Measurements from ENCODE around the gene SYTL2.

The SYTL2 gene

GRCh38 chr11:85750646-85751045, 60.3 kb downstream of the SYTL2 start:
- Histone ChIP-seq H3K27me3 (ENCODE audit: control insufficient read depth, insufficient read depth, low read length) (no peaks in the 10 kb centered on the region), H3K9ac (ENCODE audit: low read length) (no peak overlapping the region), H3K4me3 (ENCODE audit: low read length) (no peak overlapping the region), H3K4me1 (ENCODE audit: control insufficient read depth, insufficient read depth, low read length) (peaks cover 41% of the 10 kb centered on the region), H3K9me3 (ENCODE audit: control insufficient read depth, low read length) (no peaks in the 10 kb centered on the region), H3K36me3 (ENCODE audit: control insufficient read depth, insufficient read depth, low read length) (peaks cover 6% of the 10 kb centered on the region)

DNA sequence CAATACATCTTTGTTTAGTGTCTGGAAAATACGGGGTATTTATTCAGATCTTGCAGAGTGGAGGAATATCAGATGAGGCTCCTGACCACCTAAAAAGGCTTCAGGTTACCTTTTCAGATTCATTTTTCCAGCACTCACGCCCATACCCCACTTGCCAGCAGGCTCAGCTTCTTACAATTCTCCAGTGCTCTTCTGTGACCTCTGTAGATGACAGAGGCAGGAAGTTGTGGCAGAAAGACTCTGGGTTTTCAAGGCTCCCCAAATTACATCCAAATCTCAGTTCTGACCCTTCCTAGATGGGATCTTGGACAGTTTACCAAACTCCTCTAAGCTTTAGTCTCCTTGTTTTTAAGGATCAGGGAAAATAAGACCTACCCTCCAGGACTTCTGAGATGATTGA, 61.1 kb downstream of the SYTL2 start:
- Histone ChIP-seq H3K9ac (ENCODE audit: low read length) (no peak overlapping the region), H3K27me3 (ENCODE audit: control insufficient read depth, insufficient read depth, low read length) (no peaks in the 10 kb centered on the region), H3K9me3 (ENCODE audit: control insufficient read depth, low read length) (no peaks in the 10 kb centered on the region), H3K4me1 (ENCODE audit: control insufficient read depth, insufficient read depth, low read length) (peaks cover 41% of the 10 kb centered on the region), H3K36me3 (ENCODE audit: control insufficient read depth, insufficient read depth, low read length) (peaks cover 6% of the 10 kb centered on the region), H3K4me3 (ENCODE audit: low read length) (no peak overlapping the region)

DNA sequence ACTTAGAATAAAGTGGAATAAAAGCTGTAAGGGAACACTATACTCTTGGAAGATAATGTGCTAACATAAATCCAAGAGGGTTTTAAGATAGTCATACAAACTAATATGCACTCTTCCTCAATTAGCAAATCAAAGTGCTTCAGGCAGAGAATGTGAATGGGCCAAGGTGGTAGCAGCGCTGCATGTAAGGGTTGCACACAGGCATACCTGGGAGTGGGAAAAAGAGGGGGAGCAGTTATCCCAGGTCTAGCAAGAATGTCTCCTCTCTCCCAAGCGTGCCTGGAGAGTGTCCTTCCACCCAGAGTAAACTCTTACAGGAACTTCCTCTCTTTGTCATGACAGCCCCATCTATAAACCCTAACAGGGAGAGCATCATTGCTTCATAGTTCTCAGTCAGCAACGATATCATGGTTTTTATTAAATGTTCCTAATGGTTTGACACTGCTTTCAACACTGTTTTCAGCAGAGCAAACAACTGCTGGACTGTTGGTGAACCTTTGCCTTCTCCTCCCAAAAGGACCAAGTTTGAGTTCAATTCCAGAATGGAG, 61.6 kb downstream of the SYTL2 start:
- Histone ChIP-seq H3K4me1 (ENCODE audit: control insufficient read depth, insufficient read depth, low read length) (peaks cover 47% of the 10 kb centered on the region), H3K36me3 (ENCODE audit: control insufficient read depth, insufficient read depth, low read length) (peaks cover 9% of the 10 kb centered on the region), H3K27me3 (ENCODE audit: control insufficient read depth, insufficient read depth, low read length) (no peaks in the 10 kb centered on the region), H3K4me3 (ENCODE audit: low read length) (no peak overlapping the region), H3K9me3 (ENCODE audit: control insufficient read depth, low read length) (no peaks in the 10 kb centered on the region), H3K9ac (ENCODE audit: low read length) (no peak overlapping the region)

DNA sequence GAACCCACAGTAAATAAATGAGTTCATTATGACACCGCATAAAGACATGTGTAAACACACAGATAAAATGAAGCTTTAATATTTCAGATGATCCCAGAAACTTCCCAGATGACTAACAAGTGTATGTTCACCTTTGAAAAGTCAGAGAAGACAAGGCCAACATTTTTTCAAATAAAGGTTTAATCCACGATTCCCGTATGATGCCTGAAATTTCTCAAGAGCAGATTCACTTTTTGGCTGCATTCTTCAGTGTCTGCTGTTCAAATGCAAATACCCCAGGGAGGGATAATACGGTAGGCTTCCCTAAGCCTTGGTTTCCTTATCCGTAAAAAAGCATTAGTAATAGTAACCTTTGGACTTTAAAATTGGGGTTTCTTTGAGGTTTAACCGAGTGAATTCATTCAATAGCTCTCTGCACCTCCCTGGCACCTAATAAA, 62.5 kb downstream of the SYTL2 start:
- Histone ChIP-seq H3K4me1 (ENCODE audit: control insufficient read depth, insufficient read depth, low read length) (peaks cover 56% of the 10 kb centered on the region), H3K4me3 (ENCODE audit: low read length) (no peak overlapping the region), H3K27me3 (ENCODE audit: control insufficient read depth, insufficient read depth, low read length) (no peaks in the 10 kb centered on the region), H3K9me3 (ENCODE audit: control insufficient read depth, low read length) (no peaks in the 10 kb centered on the region), H3K9ac (ENCODE audit: low read length) (no peak overlapping the region), H3K36me3 (ENCODE audit: control insufficient read depth, insufficient read depth, low read length) (peaks cover 9% of the 10 kb centered on the region)

DNA sequence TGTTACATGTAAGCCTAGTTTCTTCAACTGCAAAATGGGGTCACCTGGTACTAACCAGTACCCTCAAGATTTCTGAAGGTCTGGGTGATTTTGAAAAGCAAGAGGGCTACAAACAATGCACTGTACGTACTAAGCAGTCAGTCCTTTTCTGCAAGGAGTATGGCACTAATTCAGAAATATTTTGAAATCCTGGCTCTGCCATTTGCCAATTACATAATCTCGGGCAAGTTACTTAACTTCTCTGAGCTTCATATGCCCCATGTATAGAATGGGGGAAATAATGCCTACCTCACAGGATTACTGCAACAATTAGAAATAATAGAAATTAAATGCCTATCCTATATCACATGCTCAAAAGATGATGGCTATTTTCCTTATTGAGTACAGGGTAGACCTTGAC, 64.3 kb downstream of the SYTL2 start:
- Histone ChIP-seq H3K9me3 (ENCODE audit: control insufficient read depth, low read length) (no peaks in the 10 kb centered on the region), H3K4me3 (ENCODE audit: low read length) (no peak overlapping the region), H3K4me1 (ENCODE audit: control insufficient read depth, insufficient read depth, low read length) (peaks cover 61% of the 10 kb centered on the region), H3K27me3 (ENCODE audit: control insufficient read depth, insufficient read depth, low read length) (no peaks in the 10 kb centered on the region), H3K9ac (ENCODE audit: low read length) (no peak overlapping the region), H3K36me3 (ENCODE audit: control insufficient read depth, insufficient read depth, low read length) (peaks cover 6% of the 10 kb centered on the region)

DNA sequence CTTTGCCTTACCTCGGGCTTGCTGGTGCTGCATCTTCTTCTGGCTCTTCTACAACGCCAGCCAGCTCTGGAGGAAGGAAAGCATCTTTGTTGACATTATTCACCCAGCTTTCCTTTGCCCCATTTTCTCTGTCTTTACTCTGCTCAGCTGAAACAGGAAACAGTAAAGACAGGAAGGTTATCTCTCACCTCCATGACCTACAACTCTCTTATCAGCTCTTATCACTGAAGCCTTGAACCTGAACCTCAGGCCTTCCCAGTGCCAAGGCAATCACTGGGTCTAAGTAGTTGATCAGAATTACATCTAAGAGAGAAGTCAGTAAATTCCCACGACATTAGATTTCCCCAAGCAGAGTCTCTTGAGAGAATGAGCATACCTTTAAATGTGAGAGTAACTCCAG, 65.3 kb downstream of the SYTL2 start:
- no peaks in the 10 kb centered on the region for H3K9me3 ChIP-seq (ENCODE audit: control insufficient read depth, low read length)
- H3K9ac ChIP-seq (ENCODE audit: low read length), result no peak overlapping the region
- H3K4me1 ChIP-seq (ENCODE audit: control insufficient read depth, insufficient read depth, low read length), result peaks cover 71% of the 10 kb centered on the region

GRCh38 chr11:85742873-85743275, 68.1 kb downstream of the SYTL2 start:
- Histone ChIP-seq H3K36me3 (ENCODE audit: control insufficient read depth, insufficient read depth, low read length) (peaks cover 3% of the 10 kb centered on the region), H3K27me3 (ENCODE audit: control insufficient read depth, insufficient read depth, low read length) (no peaks in the 10 kb centered on the region), H3K4me3 (ENCODE audit: low read length) (no peak overlapping the region), H3K9me3 (ENCODE audit: control insufficient read depth, low read length) (no peaks in the 10 kb centered on the region), H3K4me1 (ENCODE audit: control insufficient read depth, insufficient read depth, low read length) (peaks cover 75% of the 10 kb centered on the region), H3K9ac (ENCODE audit: low read length) (no peak overlapping the region)

More for the DNA sequence above, 65.3 kb downstream of the SYTL2 start:
- Histone ChIP-seq H3K27me3 (ENCODE audit: control insufficient read depth, insufficient read depth, low read length) (no peaks in the 10 kb centered on the region), H3K4me3 (ENCODE audit: low read length) (no peak overlapping the region), H3K36me3 (ENCODE audit: control insufficient read depth, insufficient read depth, low read length) (peaks cover 6% of the 10 kb centered on the region)

DNA sequence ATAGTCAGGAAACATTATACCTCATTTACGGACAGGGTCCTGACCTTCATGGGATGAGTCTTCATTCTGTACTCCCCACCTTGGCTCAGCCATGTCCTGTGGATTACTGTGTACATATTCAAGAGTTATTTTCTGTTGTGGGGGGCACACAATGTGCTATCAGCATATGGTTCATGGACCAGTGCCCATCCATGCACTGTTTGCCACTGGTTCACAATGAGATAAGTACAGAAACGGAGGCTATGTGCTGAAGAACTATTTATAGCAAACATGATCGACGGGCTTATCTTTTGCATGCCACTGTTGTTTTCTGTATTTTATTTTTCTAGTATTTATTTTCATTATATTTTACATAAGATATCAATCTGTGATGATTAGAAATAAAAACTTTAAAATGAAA, 68.6 kb downstream of the SYTL2 start:
- H3K9me3 ChIP-seq (ENCODE audit: control insufficient read depth, low read length), result no peaks in the 10 kb centered on the region
- no peak overlapping the region for H3K9ac ChIP-seq (ENCODE audit: low read length)
- H3K36me3 ChIP-seq (ENCODE audit: control insufficient read depth, insufficient read depth, low read length), result peaks cover 3% of the 10 kb centered on the region
- no peaks in the 10 kb centered on the region for H3K27me3 ChIP-seq (ENCODE audit: control insufficient read depth, insufficient read depth, low read length)
- no peak overlapping the region for H3K4me3 ChIP-seq (ENCODE audit: low read length)
- H3K4me1 ChIP-seq (ENCODE audit: control insufficient read depth, insufficient read depth, low read length), result peaks cover 79% of the 10 kb centered on the region

DNA sequence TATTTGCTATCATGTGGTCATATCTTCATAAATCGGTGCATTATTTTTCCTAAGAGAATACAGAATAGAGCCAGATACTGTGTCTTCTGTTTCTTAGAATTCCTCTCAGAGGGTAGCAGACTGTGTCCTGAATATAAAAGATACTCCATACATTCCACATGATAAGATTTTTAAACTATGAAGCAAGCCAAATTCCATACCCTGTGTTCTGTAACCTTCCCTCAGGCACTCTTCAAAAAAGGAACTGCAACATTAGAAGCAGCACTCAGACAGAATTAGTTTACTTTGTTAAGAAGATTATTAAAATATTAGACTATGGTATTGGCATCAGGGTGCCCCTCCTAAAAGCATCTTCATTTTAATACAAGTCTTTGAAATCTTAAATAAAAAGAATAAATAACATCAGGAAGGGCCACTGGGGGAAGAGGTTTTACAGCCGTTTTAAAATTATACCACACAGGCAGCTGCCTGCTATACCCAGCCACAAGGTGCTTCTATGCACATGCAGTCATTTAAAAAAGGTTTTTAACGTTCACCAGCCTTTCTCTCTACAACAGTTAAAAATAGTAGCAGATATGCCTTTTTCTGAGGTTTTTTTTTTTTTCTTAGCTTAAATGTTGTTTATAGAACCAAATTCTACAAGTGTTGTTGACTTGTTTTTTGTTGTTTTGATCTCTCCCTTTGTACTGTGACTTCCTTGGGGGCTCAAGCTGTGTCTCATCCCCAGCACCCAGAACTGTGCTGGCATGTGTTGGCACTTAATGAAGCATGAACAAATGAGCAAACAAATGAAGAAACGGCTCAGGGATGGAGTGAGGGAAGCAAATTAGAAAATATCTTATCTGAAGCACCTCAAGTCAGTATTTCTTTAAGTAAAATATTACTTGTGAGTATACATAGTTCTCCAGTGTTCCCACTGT, 70.2 kb downstream of the SYTL2 start:
- H3K4me3 ChIP-seq (ENCODE audit: low read length), result no peak overlapping the region
- H3K9me3 ChIP-seq (ENCODE audit: control insufficient read depth, low read length), result no peaks in the 10 kb centered on the region
- no peak overlapping the region for H3K9ac ChIP-seq (ENCODE audit: low read length)
- H3K36me3 ChIP-seq (ENCODE audit: control insufficient read depth, insufficient read depth, low read length), result peaks cover 3% of the 10 kb centered on the region
- peaks cover 70% of the 10 kb centered on the region for H3K4me1 ChIP-seq (ENCODE audit: control insufficient read depth, insufficient read depth, low read length)
- H3K27me3 ChIP-seq (ENCODE audit: control insufficient read depth, insufficient read depth, low read length), result no peaks in the 10 kb centered on the region

DNA sequence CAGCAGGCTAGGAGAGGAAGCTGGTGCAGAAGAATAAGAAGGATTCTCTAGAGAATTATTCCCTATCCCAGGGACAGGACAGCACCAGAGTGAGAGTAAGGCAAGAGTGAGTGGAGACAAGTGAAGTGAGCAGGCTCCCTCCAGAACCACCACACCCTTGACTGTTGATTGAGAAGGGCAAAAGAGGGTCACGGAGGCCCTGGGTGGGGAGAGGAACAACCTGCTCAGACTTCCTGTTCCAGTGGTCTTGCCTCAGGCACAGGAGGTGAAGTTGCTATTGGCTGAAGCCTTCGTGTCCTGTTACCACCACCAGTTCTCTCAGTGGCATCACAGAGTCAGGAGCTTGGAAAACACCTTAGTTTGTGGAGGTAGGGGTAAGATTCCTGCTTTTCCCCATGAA, 73.2 kb downstream of the SYTL2 start:
- Histone ChIP-seq H3K9ac (ENCODE audit: low read length) (no peak overlapping the region), H3K36me3 (ENCODE audit: control insufficient read depth, insufficient read depth, low read length) (no peaks in the 10 kb centered on the region), H3K4me3 (ENCODE audit: low read length) (no peak overlapping the region), H3K4me1 (ENCODE audit: control insufficient read depth, insufficient read depth, low read length) (peaks cover 42% of the 10 kb centered on the region), H3K27me3 (ENCODE audit: control insufficient read depth, insufficient read depth, low read length) (no peaks in the 10 kb centered on the region), H3K9me3 (ENCODE audit: control insufficient read depth, low read length) (no peaks in the 10 kb centered on the region)

DNA sequence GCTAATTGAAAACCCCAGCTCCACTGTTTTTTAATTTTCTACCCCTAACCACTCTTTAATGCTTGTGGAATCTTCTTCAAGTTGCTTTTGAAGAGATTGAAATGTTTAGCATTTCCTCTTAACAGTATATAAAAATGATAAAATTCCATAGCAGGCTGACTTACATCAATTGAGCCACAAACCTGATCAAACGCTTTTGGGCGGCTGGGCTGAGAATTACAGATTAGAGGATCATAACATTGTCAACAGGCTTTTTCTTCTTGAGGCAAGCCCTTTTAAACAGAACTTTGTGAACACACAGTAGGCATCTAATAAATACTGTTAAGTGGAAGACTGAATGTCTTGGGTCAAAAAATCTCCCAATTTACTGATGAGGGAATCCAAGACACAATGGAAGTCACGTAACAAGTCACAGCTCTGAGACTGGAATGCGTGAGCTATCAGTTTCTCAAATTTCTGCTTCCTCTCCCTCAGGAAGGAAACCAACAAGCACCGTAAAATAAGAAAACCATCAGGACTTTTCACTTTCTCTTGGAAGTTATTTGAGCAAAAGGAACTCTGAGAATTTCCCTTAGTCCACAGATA, 75.0 kb downstream of the SYTL2 start:
- Histone ChIP-seq H3K9ac (ENCODE audit: low read length) (no peak overlapping the region), H3K4me1 (ENCODE audit: control insufficient read depth, insufficient read depth, low read length) (peaks cover 26% of the 10 kb centered on the region), H3K36me3 (ENCODE audit: control insufficient read depth, insufficient read depth, low read length) (no peaks in the 10 kb centered on the region), H3K4me3 (ENCODE audit: low read length) (no peak overlapping the region), H3K9me3 (ENCODE audit: control insufficient read depth, low read length) (no peaks in the 10 kb centered on the region), H3K27me3 (ENCODE audit: control insufficient read depth, insufficient read depth, low read length) (no peaks in the 10 kb centered on the region)

DNA sequence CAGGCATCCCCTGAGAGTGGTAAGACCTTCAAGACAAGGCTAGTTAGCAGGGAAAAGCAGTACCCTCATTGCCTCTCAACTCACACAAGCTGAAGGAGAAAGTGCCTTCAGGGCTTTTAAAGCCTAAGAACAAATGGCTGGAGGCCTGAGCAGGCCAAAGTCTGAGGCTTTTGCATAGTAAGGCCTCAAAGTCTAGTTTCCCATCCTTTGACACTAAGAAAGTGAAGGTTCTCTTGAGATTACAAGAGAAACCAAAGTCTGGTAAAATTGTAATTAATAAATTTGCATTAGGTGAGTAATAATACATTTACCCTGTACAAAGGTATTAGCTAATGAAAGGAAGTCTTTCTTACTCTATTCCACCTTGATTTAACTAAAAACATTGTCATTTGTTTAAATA, 78.0 kb downstream of the SYTL2 start:
- Histone ChIP-seq H3K4me1 (ENCODE audit: control insufficient read depth, insufficient read depth, low read length) (peaks cover 10% of the 10 kb centered on the region), H3K36me3 (ENCODE audit: control insufficient read depth, insufficient read depth, low read length) (no peaks in the 10 kb centered on the region), H3K27me3 (ENCODE audit: control insufficient read depth, insufficient read depth, low read length) (no peaks in the 10 kb centered on the region), H3K9ac (ENCODE audit: low read length) (no peak overlapping the region), H3K4me3 (ENCODE audit: low read length) (no peak overlapping the region), H3K9me3 (ENCODE audit: control insufficient read depth, low read length) (no peaks in the 10 kb centered on the region)
